Testis (tissue), 3 donors: ENCODE data around the gene POLR3H. TPM values are rescaled to one million over a fixed set of nuclear protein-coding genes. Genes with fewer than 3 reads are reported as not detected.
"Not testable (repeated sequence)": the region's sequence is repeated elsewhere in the genome, so short reads cannot be mapped to it uniquely, and the experiment has no call there.

Source experiments
- DNase-seq: peaks from one replicate; pipeline ENCODE4 v3.0.0-alpha.2; 2019
- H3K27ac ChIP-seq, 2 donors: fragments of 200-600 bp; sonication (generic); one replicate each; pipeline ENCODE4 v1.5.1; 2019
- H3K27me3 ChIP-seq: fragments of 200-600 bp; sonication (generic); one replicate; pipeline ENCODE4 v1.5.1; 2019
- H3K36me3 ChIP-seq: fragments of 200-600 bp; sonication (generic); one replicate; pipeline ENCODE4 v1.5.1; 2017; ENCODE audit warnings: low read depth; ENCODE audit errors: missing control alignments
- H3K4me1 ChIP-seq: fragments of 200-600 bp; sonication (generic); one replicate; pipeline ENCODE4 v1.5.1; 2019
- H3K4me3 ChIP-seq, 2 donors: fragments of 200-600 bp; sonication (generic); one replicate each; pipeline ENCODE4 v1.5.1; 2017 to 2019
- H3K9me3 ChIP-seq: fragments of 200-600 bp; sonication (generic); one replicate; pipeline ENCODE4 v1.5.1; 2017
- POLR2A ChIP-seq: fragments of 450-650 bp; IDR thresholded peaks from one replicate; pipeline ENCODE4 v1.6.1; 2017; ENCODE audit warnings: antibody characterized with exemption, mild to moderate bottlenecking, moderate library complexity
- WGBS, 2 donors: methylation state at CpG; one replicate each; pipeline ENCODE4 v1.1.5; 2018; 5-methylcytosine and 5-hydroxymethylcytosine counted together
- intact Hi-C: fragments of 100-400 bp; cut with DNase I; formaldehyde crosslinking; loops from one replicate; pipeline ENCODE4 v1.15.1; 2023; ENCODE audit warnings: low total_unique reads
- polyA plus RNA-seq: library from polyadenylated mRNA; stranded (reverse); fragments of 350-450 nt; fragmentation: Illumina TruSeq; extraction: RNeasy Lipid Tissue Mini Kit (QIAGEN cat#74804); gene quantifications from one replicate; pipeline ENCODE4 v1.2.3, GENCODE V29; 2014; ENCODE audit warnings: low read depth, low replicate concordance; ENCODE audit not compliant: insufficient read depth
- total RNA-seq, 2 donors: library from RNA; depleted of rRNA; stranded (reverse); fragments of >200 nt; gene quantifications; one replicate each; pipeline ENCODE4 v1.2.3, GENCODE V29; 2016
- TF ChIP-seq, protein P1 (sequence below), 3 experiments: fragments of 450-650 bp in 2 of 3; fragments of 200-600 bp in 1 of 3; sonication (generic) in 1 of 3; IDR thresholded peaks; one replicate each; pipeline ENCODE4 v1.5.1; 2016 to 2019; ENCODE audit warnings: antibody characterized with exemption in 3 of 3, mild to moderate bottlenecking in 2 of 3, moderate library complexity in 1 of 3

POLR3H gene
- total and polyA plus RNA-seq, 3 donors from 2014 or later = 23.3 to 38.9 (median 24.6) TPM

DNA sequence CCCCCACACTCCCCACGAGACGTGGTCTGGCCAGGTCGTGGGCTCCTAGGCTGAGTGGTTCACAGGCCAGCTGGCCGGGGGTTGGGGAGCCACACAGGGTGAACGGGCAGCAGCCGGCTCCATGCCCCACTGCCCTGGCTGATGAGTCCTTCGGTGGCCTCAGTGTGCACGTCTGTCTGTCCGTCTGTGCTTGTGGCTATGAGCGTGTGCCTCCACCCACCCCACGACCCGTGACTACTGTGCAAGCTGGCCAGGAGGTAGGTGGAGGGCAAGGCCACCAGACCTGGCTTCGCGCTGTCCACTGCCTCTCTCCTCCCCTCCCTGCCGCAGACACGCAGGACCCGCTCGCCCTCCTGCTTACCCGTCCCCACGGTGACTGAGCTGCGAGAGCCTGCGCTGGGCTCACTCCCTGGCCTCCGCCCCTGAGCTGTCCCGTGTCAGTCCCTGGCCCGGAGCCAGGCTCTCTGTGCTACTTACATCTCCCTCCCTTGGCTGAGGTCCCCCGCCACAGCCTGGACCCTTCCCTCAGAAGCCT is 30.6 kb upstream of the POLR3H start:
- DNase-seq = peak; percentile 90
- WGBS, 2 donors = 41% methylated on average over 13 to 26 of the region's 26 CpGs
- Histone ChIP-seq H3K36me3 (no peaks in the 10 kb centered on the region), H3K27ac (peak overlapping the region; percentile 31 to 70), H3K27me3 (no peaks in the 10 kb centered on the region), H3K4me1 (peaks cover 26% of the 10 kb centered on the region), H3K9me3 (no peaks in the 10 kb centered on the region), H3K4me3 (no peak overlapping the region)
- TF ChIP-seq POLR2A = no peak
- TF ChIP-seq, protein P1, sequence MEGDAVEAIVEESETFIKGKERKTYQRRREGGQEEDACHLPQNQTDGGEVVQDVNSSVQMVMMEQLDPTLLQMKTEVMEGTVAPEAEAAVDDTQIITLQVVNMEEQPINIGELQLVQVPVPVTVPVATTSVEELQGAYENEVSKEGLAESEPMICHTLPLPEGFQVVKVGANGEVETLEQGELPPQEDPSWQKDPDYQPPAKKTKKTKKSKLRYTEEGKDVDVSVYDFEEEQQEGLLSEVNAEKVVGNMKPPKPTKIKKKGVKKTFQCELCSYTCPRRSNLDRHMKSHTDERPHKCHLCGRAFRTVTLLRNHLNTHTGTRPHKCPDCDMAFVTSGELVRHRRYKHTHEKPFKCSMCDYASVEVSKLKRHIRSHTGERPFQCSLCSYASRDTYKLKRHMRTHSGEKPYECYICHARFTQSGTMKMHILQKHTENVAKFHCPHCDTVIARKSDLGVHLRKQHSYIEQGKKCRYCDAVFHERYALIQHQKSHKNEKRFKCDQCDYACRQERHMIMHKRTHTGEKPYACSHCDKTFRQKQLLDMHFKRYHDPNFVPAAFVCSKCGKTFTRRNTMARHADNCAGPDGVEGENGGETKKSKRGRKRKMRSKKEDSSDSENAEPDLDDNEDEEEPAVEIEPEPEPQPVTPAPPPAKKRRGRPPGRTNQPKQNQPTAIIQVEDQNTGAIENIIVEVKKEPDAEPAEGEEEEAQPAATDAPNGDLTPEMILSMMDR (IDR thresholded peaks at IDR 0.05) = no peak
- intact Hi-C loops = no loop called here

DNA sequence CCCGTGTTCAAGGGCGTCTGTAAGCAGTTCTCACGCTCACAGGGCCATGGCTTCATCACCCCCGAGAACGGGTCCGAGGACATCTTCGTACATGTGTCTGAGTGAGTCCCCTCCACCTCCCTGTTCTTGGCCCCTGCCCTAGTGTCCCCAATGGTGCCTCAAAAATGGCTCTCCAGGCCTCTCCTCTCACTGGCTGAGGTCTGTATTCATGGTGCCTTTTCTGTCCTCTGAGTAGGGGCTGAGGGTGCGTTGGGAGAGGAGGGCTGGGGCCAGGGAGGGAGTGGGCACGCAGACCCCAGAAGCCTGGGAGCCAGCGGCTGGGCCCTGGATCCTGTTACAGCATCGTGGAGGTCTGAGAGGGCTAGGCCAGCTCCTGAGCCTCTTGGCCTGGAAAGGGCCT is 29.4 kb upstream of the POLR3H start:
- no peaks in the 10 kb centered on the region for H3K9me3 ChIP-seq
- no peak overlapping the region for H3K4me3 ChIP-seq
- WGBS, 2 donors = 83 to 84% methylated on average over 8 to 11 of the region's 11 CpGs
- no peaks in the 10 kb centered on the region for H3K27me3 ChIP-seq
- intact Hi-C loops = no loop called here
- peaks cover 18% of the 10 kb centered on the region for H3K4me1 ChIP-seq
- no peak for DNase-seq
- TF ChIP-seq, protein P1 (IDR thresholded peaks at IDR 0.05) = no peak
- no peak for TF ChIP-seq POLR2A
- H3K36me3 ChIP-seq = no peaks in the 10 kb centered on the region
- H3K27ac ChIP-seq = no peak overlapping the region

DNA sequence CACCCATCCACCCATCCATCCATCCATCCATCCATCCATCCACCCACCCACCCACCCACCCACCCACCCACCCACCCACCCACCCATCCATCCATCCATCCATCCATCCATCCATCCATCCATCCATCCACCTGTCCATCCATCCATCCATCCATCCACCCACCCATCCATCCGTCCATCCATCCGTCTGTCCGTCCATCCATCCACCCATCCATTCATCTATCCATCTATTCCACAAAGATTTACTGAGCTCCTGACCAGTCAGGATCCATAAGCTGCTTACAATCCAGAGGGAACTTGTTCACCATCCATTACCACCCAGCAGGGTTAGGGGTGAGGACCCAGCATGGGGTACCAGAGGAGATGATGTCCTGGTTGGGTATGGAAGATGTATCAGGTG is 28.0 kb upstream of the POLR3H start:
- peaks cover 23% of the 10 kb centered on the region for H3K4me1 ChIP-seq
- H3K36me3 ChIP-seq, DNase-seq, H3K27me3 ChIP-seq, H3K27ac ChIP-seq, intact Hi-C loops, H3K4me3 ChIP-seq, H3K9me3 ChIP-seq: not testable (repeated sequence)
- WGBS, 2 donors = 97 to 98% methylated on average over 3 of the region's 3 CpGs

DNA sequence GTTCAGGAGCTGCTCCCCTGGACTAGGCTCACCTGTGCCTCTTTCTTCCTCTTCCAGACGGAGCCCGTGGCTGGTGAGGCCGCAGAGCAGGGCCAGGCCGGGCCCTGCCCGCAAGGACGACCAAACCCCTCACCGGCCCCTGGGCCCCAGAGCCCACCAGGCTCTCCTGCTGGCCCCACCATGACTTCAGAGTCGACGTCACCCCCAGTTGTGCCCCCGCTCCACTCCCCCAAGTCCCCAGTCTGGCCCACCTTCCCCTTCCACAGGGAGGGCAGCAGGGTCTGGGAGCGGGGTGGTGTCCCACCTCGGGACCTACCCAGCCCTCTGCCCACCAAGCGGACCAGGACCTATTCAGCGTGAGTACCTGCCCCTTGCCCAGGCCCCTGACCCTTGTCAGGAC is 27.5 kb upstream of the POLR3H start:
- H3K27ac ChIP-seq = no peak overlapping the region
- no peaks in the 10 kb centered on the region for H3K36me3 ChIP-seq
- no peak for DNase-seq
- H3K27me3 ChIP-seq = no peaks in the 10 kb centered on the region
- TF ChIP-seq POLR2A = no peak
- TF ChIP-seq, protein P1 (IDR thresholded peaks at IDR 0.05) = no peak
- no peak overlapping the region for H3K4me3 ChIP-seq
- H3K9me3 ChIP-seq = no peaks in the 10 kb centered on the region
- intact Hi-C loops = no loop called here
- H3K4me1 ChIP-seq = peaks cover 26% of the 10 kb centered on the region
- WGBS, 2 donors = 96 to 100% methylated on average over 9 to 14 of the region's 14 CpGs

DNA sequence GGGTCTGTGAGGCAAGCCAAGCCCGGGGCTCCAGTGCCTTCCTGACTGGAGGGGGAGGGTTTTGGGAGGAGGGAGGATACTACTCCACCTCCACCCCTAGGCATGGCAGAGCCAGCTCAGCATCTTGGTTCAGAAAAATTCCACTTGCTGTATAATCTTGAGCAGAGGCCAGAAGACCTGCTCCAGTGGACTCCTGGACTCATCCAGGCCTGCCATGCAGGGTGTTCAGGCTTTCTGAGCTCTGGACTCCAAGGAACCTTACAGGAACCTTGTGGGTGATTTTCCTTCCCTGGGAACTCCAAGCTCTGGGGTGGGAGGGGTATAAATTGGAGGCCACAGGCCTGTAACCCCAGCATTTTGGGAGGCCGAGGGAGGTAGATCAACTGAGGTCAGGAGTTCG is 26.0 kb upstream of the POLR3H start:
- no peak for DNase-seq
- Histone ChIP-seq H3K4me3 (no peak overlapping the region), H3K27me3 (no peaks in the 10 kb centered on the region), H3K27ac (no peak overlapping the region), H3K4me1 (peaks cover 28% of the 10 kb centered on the region), H3K9me3 (no peaks in the 10 kb centered on the region), H3K36me3 (no peaks in the 10 kb centered on the region)
- no peak for TF ChIP-seq POLR2A
- TF ChIP-seq, protein P1 (IDR thresholded peaks at IDR 0.05) = no peak
- intact Hi-C loops = no loop called here
- 47 to 90% methylated on average over 2 to 3 of the region's 3 CpGs for WGBS, 2 donors
